Left renal pelvis (tissue), 4 donors: ENCODE measurements around the gene S1PR5. TPM values are rescaled to one million over a fixed set of nuclear protein-coding genes. Genes with fewer than 3 reads are reported as not detected.

Experiments used
- DNase-seq, 4 donors: peaks; one replicate each; pipeline ENCODE4 v3.0.0-alpha.2; 2013; ENCODE audit warnings: low read depth in 4 of 4, low spot score in 3 of 4
- polyA plus RNA-seq, 4 donors: library from polyadenylated mRNA; unstranded; fragments of 120-200 nt; gene quantifications; one replicate each; pipeline ENCODE4 v1.2.1, GENCODE V29; 2013; ENCODE audit not compliant: insufficient read length in 4 of 4

The S1PR5 gene
- polyA plus RNA-seq, 4 donors: 1.5 to 1.9 (median 1.6) TPM

DNA sequence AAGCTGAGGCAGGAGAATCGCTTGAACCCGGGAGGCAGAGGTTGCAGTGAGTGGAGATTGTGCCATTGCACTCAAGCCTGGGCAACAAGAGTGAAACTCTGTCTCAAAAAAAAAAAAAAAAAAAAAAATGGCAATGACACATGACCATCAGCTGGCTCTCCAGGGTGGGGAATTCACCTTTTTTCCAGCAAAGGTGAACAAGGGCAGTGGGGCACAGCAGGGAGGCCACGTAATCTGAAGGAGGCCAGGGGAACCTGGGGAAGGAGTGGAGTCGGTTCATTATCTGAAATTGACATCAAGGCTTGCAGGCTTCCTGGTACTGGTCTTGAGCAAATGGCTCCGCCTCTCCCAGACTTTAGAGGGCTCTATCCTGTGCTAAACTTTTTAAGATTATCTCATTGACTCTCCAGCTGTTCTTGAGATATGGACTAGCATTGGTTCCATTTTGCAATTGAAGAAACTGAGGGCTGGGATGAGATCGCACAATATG lies 42.2 kb downstream of the S1PR5 start:
- DNase-seq: no peak

DNA sequence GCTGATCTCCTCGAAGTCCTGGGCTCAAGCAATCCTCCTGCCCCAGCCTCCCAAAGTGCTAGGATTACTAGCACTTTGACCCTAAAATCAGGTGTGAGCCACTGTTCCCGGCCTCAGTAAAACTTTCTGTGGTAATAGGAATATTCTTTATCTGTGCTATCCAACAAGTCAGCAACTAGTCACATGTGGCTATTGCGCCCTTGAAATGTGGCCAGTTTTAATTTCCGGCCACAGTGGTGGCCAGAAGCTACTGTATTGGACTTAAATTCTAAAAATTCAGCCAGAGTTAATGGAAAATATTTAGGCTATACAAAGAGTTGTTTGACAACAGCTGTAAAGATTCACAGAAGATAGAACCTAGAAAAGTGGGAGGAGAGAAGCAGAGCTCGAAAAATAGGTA lies 44.1 kb downstream of the S1PR5 start:
- no peak for DNase-seq

DNA sequence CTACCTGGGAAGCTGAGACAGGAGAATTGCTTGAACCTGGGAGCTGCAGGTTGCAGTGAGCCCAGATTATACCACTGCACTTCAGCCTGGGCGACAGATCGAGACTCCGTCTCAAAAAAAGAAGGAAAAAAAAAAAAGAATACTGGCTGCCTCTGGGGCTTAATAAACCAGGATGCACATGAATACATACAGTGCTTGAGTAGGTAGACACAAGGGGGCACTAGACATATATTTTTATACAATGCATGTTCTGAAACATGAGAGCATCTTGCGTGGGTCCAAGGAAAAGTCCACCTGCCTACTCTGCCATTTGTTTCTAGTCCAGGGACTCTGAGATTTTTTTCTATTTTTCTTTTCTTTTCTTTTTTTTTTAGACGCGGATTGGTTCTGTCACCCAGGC lies 45.3 kb downstream of the S1PR5 start:
- DNase-seq: no peak

DNA sequence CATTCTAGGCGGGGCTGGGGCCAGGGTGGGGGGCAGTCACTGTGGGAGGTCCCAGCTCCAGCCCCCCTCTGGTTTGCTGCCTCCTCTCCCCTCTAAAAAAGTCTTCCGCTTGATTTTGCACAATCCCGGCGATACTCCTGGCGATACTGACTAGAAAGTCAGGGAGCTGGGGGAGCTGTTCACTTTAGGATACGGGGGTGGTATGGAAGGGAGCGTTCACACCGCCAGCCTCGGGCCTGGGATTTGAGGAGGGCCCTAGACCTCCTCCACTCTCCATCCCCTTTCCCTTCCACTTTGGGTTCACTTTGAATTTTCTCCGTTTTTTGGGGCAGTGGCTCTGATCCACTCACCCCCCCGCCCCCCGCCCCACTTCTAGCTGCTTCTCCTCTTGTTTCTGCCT lies 49.1 kb downstream of the S1PR5 start:
- DNase-seq: no peak

DNA sequence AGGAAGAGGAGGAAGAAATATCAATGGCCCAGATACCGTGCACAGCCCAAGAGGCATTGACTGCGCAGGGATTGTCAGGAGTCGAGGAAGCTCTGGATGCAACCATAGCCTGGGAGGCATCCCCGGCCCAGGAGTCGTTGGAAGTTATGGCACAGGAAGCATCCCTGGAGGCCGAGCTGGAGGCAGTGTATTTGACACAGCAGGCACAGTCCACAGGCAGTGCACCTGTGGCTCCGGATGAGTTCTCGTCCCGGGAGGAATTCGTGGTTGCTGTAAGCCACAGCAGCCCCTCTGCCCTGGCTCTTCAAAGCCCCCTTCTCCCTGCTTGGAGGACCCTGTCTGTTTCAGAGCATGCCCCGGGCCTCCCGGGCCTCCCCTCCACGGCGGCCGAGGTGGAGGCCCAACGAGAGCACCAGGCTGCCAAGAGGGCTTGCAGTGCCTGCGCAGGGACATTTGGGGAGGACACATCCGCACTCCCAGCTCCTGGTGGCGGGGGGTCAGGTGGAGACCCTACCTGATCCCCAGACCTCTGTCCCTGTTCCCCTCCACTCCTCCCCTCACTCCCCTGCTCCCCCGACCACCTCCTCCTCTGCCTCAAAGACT lies 50.0 kb downstream of the S1PR5 start:
- no peak for DNase-seq

DNA sequence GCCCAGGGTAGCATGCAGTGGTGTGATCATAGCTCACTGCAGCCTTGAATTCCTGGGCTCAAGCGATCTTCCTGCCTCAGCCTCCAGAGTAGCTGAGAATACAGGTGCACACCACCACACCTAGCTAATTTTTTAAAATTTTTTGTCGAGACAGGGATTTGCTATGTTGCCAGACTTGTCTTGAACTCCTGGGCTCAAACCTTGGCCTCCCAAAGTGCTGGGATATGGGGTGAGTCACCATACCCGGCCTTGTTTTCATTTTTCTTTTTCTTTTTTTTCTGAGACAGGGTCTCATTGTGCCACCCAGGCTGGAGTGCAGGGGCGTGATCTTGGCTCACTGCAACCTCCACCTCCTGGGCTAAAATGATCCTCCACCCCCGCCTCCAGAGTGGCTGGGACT lies 52.8 kb downstream of the S1PR5 start:
- no peak for DNase-seq

Other genes starting within 250 kb of the S1PR5 start
- gene ICAM1, start 246.3 kb downstream of the S1PR5 start, polyA plus RNA-seq: 10 to 100 TPM in 1 of 4 donors, 1 to 10 TPM in 3; 5.8 to 10.3 (median 7.3) TPM
- 1 to 10 TPM in 1 of 4 donors, under 1 TPM in 3; 0.36 to 1.5 (median 0.45) TPM for gene ICAM4, start 230.5 kb downstream of the S1PR5 start, polyA plus RNA-seq
- under 1 TPM; 0.15 to 0.24 (median 0.22) TPM for gene ICAM5, start 227.5 kb downstream of the S1PR5 start, polyA plus RNA-seq
- 10 to 100 TPM in 1 of 4 donors, 1 to 10 TPM in 3; 4.4 to 10.6 (median 5.3) TPM for gene ZGLP1, start 207.6 kb downstream of the S1PR5 start, polyA plus RNA-seq
- gene FDX2, start 201.4 kb downstream of the S1PR5 start, polyA plus RNA-seq: 10 to 100 TPM; 12.7 to 25.3 (median 15.8) TPM
- 10 to 100 TPM; 24.0 to 40.5 (median 26.5) TPM for gene RAVER1, start 183.9 kb downstream of the S1PR5 start, polyA plus RNA-seq
- 1 to 10 TPM; 6.6 to 9.4 (median 9.0) TPM for gene ICAM3, start 177.8 kb downstream of the S1PR5 start, polyA plus RNA-seq
- gene TYK2, start 136.9 kb downstream of the S1PR5 start, polyA plus RNA-seq: 100 to 1,000 TPM; 102 to 170 (median 113) TPM
- 100 to 1,000 TPM; 106 to 172 (median 139) TPM for gene CDC37, start 113.9 kb downstream of the S1PR5 start, polyA plus RNA-seq
- 1 to 10 TPM; 2.1 to 4.2 (median 2.8) TPM for gene PDE4A, start 96.9 kb downstream of the S1PR5 start, polyA plus RNA-seq
- gene KEAP1, start 14.1 kb downstream of the S1PR5 start, polyA plus RNA-seq: 10 to 100 TPM; 71.2 to 77.2 (median 74.1) TPM
- gene ATG4D, start 26.5 kb upstream of the S1PR5 start, polyA plus RNA-seq: 10 to 100 TPM; 17.1 to 37.0 (median 27.8) TPM
- 10 to 100 TPM; 26.1 to 39.2 (median 33.6) TPM for gene KRI1, start 48.6 kb upstream of the S1PR5 start, polyA plus RNA-seq
- 10 to 100 TPM in 3 of 4 donors, 1 to 10 TPM in 1; 8.6 to 25.4 (median 10.6) TPM for gene CDKN2D, start 51.5 kb upstream of the S1PR5 start, polyA plus RNA-seq
- 10 to 100 TPM in 3 of 4 donors, 1 to 10 TPM in 1; 1.7 to 60.2 (median 43.2) TPM for gene AP1M2, start 69.9 kb upstream of the S1PR5 start, polyA plus RNA-seq
- 100 to 1,000 TPM; 134 to 211 (median 197) TPM for gene SLC44A2, start 108.1 kb upstream of the S1PR5 start, polyA plus RNA-seq
- 100 to 1,000 TPM; 209 to 347 (median 284) TPM for gene ILF3, start 136.9 kb upstream of the S1PR5 start, polyA plus RNA-seq
- 10 to 100 TPM; 37.0 to 80.4 (median 42.7) TPM for gene QTRT1, start 184.0 kb upstream of the S1PR5 start, polyA plus RNA-seq
- gene DNM2, start 200.6 kb upstream of the S1PR5 start, polyA plus RNA-seq: 100 to 1,000 TPM in 3 of 4 donors, 10 to 100 TPM in 1; 68.8 to 166 (median 125) TPM